OCI-LY3 (cell line): ENCODE results near the gene ARX.

ENCODE experiments used
- EZH2phosphoT487 ChIP-seq: fragments of 200-600 bp; shearing (Covaris generic); IDR thresholded peaks from 2 replicates; pipeline ENCODE4 v1.6.1; 2018; ENCODE audit warnings: antibody characterized with exemption, mixed run types, low read depth
- TF ChIP-seq, protein P1 (sequence below): fragments of 200-600, 300-600 bp; sonication (generic); IDR thresholded peaks from 2 replicates; pipeline ENCODE4 v1.5.1; 2014; ENCODE audit warnings: antibody characterized with exemption, low read length, low read depth

DNA sequence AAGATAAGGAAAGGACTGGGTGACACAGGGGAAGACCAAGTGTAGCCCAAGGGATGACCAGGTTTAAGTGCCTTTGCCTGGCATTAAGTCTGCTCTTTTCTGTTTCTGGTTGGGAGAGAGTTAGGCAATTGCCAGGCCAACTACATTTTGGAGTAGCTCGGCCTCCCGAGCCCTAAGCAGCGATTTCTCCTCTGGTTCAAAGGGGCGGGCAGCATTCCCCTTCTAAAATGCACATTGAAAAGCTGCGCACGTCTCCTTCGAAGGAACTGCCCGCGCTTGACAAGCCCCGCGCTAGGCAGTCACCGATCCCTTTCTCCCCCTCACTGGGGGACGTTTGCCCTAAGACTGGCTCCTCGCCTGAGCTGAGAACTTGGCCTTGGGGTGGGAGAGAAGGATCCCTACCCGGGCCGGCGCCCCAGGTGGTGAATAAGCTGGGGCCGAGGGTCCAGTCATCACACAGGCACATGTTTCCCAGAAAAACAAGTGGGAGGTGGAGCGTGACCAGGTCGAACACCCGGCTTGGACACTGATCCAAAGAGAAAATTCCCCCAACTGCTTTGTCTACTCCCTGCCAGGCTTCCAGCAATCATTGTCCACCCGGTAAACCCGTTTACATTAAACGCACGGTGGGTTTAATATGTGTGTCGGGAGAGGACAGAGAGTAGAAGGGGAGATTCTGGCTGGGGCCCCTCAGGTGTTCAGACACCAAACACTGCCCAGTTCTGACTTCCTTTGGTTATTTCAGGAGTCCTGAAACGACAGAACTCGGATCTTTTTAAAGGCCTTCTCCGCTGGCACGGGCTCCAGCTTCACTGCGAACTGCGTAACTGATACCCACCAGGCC is 4.0 kb downstream of the ARX start:
- TF ChIP-seq, protein P1, sequence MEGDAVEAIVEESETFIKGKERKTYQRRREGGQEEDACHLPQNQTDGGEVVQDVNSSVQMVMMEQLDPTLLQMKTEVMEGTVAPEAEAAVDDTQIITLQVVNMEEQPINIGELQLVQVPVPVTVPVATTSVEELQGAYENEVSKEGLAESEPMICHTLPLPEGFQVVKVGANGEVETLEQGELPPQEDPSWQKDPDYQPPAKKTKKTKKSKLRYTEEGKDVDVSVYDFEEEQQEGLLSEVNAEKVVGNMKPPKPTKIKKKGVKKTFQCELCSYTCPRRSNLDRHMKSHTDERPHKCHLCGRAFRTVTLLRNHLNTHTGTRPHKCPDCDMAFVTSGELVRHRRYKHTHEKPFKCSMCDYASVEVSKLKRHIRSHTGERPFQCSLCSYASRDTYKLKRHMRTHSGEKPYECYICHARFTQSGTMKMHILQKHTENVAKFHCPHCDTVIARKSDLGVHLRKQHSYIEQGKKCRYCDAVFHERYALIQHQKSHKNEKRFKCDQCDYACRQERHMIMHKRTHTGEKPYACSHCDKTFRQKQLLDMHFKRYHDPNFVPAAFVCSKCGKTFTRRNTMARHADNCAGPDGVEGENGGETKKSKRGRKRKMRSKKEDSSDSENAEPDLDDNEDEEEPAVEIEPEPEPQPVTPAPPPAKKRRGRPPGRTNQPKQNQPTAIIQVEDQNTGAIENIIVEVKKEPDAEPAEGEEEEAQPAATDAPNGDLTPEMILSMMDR = no peak
- TF ChIP-seq EZH2phosphoT487 = no peak
